ENCODE data around the gene OSBPL9. TPM values are rescaled to one million over a fixed set of nuclear protein-coding genes. Genes with fewer than 3 reads are reported as not detected.
A peak's percentile ranks its signal among the peaks of the same experiment; 100 is the strongest.

Gene OSBPL9
- total RNA-seq, 1 experiment from 2014 or later: 62.4 TPM

DNA sequence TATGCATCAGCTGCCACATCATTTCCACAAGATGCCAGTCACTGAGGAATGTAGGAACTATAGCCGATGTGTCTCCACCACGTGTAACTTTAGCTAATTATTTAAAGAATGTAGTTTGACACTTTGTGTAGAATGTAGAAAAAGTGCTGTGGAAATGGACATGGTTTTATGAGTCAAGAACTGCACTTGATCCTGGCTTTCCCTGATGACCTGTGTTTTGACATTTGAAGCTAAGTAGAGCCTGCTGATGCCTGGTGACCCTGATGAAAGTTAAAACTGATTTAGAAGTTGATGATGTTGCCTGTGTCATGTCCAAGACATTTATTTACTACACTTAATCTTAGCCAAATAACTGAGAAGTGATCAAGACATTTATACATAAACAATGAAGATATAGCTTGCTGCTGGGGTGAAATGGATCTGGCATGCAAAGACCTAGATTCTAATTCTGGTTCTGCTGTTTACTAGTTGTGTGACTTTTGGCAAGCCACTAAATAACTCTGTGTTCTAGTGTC is 4.4 kb upstream of the OSBPL9 start:
- POLR2A ChIA-PET (ENCODE audit: low non-redundant PET): no interaction called here
- no peak for TF ChIP-seq EZH2 (IDR thresholded peaks at IDR 0.05; ENCODE audit: borderline replicate concordance, low read depth, low read length, poor library complexity, severe bottlenecking)
- TF ChIP-seq, protein P1, sequence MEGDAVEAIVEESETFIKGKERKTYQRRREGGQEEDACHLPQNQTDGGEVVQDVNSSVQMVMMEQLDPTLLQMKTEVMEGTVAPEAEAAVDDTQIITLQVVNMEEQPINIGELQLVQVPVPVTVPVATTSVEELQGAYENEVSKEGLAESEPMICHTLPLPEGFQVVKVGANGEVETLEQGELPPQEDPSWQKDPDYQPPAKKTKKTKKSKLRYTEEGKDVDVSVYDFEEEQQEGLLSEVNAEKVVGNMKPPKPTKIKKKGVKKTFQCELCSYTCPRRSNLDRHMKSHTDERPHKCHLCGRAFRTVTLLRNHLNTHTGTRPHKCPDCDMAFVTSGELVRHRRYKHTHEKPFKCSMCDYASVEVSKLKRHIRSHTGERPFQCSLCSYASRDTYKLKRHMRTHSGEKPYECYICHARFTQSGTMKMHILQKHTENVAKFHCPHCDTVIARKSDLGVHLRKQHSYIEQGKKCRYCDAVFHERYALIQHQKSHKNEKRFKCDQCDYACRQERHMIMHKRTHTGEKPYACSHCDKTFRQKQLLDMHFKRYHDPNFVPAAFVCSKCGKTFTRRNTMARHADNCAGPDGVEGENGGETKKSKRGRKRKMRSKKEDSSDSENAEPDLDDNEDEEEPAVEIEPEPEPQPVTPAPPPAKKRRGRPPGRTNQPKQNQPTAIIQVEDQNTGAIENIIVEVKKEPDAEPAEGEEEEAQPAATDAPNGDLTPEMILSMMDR (conservative IDR thresholded peaks at IDR 0.05; ENCODE audit: low read depth, low read length): no peak
- Histone ChIP-seq H3K4me3 (ENCODE audit: low read depth, low read length, poor library complexity, severe bottlenecking) (no peak overlapping the region), H3K27me3 (replicated peaks; ENCODE audit: insufficient read depth, low read depth, low read length, poor library complexity) (no peaks in the 10 kb centered on the region), H3K4me1 (ENCODE audit: insufficient read depth, low read length, poor library complexity, severe bottlenecking) (peaks cover 5% of the 10 kb centered on the region), H3K27ac (ENCODE audit: low read depth, low read length, poor library complexity, severe bottlenecking) (no peak overlapping the region), H3K9me3 (ENCODE audit: low read depth, low read length, poor library complexity, severe bottlenecking) (no peaks in the 10 kb centered on the region), H3K36me3 (ENCODE audit: insufficient read depth, low read length, poor library complexity, severe bottlenecking) (no peaks in the 10 kb centered on the region)
- no peak for DNase-seq (ENCODE audit: low spot score)
- BruUV-seq (replicated peaks): no TSS peak
- intact Hi-C loops (cut with micrococcal nuclease; ENCODE audit: unreplicated experiment): no loop called here
- CTCF ChIA-PET: no interaction called here

DNA sequence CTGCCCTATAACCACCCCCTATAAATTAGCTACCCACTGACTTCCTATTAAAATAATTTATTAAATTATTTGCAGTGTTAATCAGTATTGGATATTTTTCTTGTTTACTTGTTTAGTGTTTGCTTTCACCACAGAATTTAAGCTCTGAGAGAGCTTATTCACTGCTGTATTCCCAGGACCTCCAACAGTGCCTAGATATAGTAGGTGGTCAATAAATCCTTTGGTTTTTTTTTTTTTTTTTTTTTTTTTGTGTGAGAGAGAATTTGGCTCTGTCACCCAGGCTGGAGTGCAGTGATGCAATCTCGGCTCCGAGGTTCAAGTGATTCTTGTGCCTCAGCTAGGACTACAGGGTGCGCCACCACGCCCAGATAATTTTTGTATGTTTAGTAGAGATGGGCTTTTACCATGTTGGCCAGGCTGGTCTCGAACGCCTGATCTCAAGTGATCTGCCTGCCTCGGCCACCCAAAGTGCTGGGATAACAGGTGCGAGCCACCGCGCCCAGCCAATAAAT is 1.1 kb upstream of the OSBPL9 start:
- DNase-seq (ENCODE audit: low spot score): no peak
- no peak for TF ChIP-seq EZH2 (IDR thresholded peaks at IDR 0.05; ENCODE audit: borderline replicate concordance, low read depth, low read length, poor library complexity, severe bottlenecking)
- TF ChIP-seq, protein P1 (conservative IDR thresholded peaks at IDR 0.05; ENCODE audit: low read depth, low read length): no peak
- CTCF ChIA-PET: no interaction called here
- Histone ChIP-seq H3K27ac (ENCODE audit: low read depth, low read length, poor library complexity, severe bottlenecking) (no peak overlapping the region), H3K27me3 (replicated peaks; ENCODE audit: insufficient read depth, low read depth, low read length, poor library complexity) (no peaks in the 10 kb centered on the region), H3K4me1 (ENCODE audit: insufficient read depth, low read length, poor library complexity, severe bottlenecking) (peaks cover 24% of the 10 kb centered on the region), H3K9me3 (ENCODE audit: low read depth, low read length, poor library complexity, severe bottlenecking) (no peaks in the 10 kb centered on the region), H3K4me3 (ENCODE audit: low read depth, low read length, poor library complexity, severe bottlenecking) (no peak overlapping the region), H3K36me3 (ENCODE audit: insufficient read depth, low read length, poor library complexity, severe bottlenecking) (no peaks in the 10 kb centered on the region)
- intact Hi-C loops (cut with micrococcal nuclease; ENCODE audit: unreplicated experiment): no loop called here
- BruUV-seq (replicated peaks): no TSS peak
- POLR2A ChIA-PET (ENCODE audit: low non-redundant PET): no interaction called here

DNA sequence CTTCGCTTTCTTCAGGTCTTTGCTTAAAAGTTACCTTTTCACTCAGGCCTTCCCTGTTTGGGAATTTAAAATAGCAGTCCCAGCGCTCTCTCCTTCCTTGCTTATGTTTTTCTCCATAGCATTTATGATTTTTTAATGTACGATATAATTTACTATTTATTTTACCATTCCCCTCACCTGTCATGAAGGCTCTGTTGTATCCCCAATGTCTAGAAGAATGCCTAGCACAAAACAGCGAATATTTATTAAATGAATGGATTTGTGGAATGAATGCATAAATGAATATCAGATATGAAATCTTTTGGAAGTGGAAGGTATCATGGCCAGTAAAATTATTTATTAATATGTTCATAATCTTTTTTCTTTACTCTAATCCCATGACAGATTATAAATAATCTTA is 402 bp upstream of the OSBPL9 start:
- Histone ChIP-seq H3K4me1 (ENCODE audit: insufficient read depth, low read length, poor library complexity, severe bottlenecking) (peaks cover 24% of the 10 kb centered on the region), H3K9me3 (ENCODE audit: low read depth, low read length, poor library complexity, severe bottlenecking) (no peaks in the 10 kb centered on the region), H3K4me3 (ENCODE audit: low read depth, low read length, poor library complexity, severe bottlenecking) (peak overlapping the region; percentile 85), H3K27me3 (replicated peaks; ENCODE audit: insufficient read depth, low read depth, low read length, poor library complexity) (no peaks in the 10 kb centered on the region), H3K27ac (ENCODE audit: low read depth, low read length, poor library complexity, severe bottlenecking) (no peak overlapping the region), H3K36me3 (ENCODE audit: insufficient read depth, low read length, poor library complexity, severe bottlenecking) (no peaks in the 10 kb centered on the region)
- no peak for DNase-seq (ENCODE audit: low spot score)
- BruUV-seq (replicated peaks): no TSS peak
- intact Hi-C loops (cut with micrococcal nuclease; ENCODE audit: unreplicated experiment): no loop called here
- ChIA-PET CTCF (no interaction called here), POLR2A (ENCODE audit: low non-redundant PET) (no interaction called here)
- no peak for TF ChIP-seq EZH2 (IDR thresholded peaks at IDR 0.05; ENCODE audit: borderline replicate concordance, low read depth, low read length, poor library complexity, severe bottlenecking)
- TF ChIP-seq, protein P1 (conservative IDR thresholded peaks at IDR 0.05; ENCODE audit: low read depth, low read length): no peak

Data from A673 (cell line).